LHCN-M2 (cell line): ENCODE results near the gene ALMS1. TPM values are rescaled to one million over a fixed set of nuclear protein-coding genes. Genes with fewer than 3 reads are reported as not detected.
"Not testable (repeated sequence)": the region's sequence is repeated elsewhere in the genome, so short reads cannot be mapped to it uniquely, and the experiment has no call there.

ENCODE experiments used
- DNase-seq: peaks from one replicate; pipeline ENCODE4 v3.0.0-alpha.2; 2012; ENCODE audit warnings: low read depth
- total RNA-seq: library from RNA; depleted of rRNA; stranded (reverse); fragments of >200 nt; gene quantifications from 2 replicates; pipeline ENCODE4 v1.2.3, GENCODE V29; 2014; rRNA removed

The ALMS1 gene
- total RNA-seq, 1 experiment from 2014 or later, result 16.1 TPM

GRCh38 chr2:73624036-73624435 is 238.4 kb downstream of the ALMS1 start:
- not testable (repeated sequence) for DNase-seq

- DNase-seq, result not testable (repeated sequence)
Measured at GRCh38 chr2:73624625-73625024, 239.0 kb downstream of the ALMS1 start.

GRCh38 chr2:73626237-73626636 is 240.6 kb downstream of the ALMS1 start:
- DNase-seq, result not testable (repeated sequence)

GRCh38 chr2:73628493-73628892 is 242.9 kb downstream of the ALMS1 start:
- DNase-seq, result not testable (repeated sequence)

- not testable (repeated sequence) for DNase-seq
Measured at GRCh38 chr2:73630662-73631266, 245.1 kb downstream of the ALMS1 start.

GRCh38 chr2:73636977-73637376 is 251.3 kb downstream of the ALMS1 start:
- not testable (repeated sequence) for DNase-seq

- DNase-seq, result no peak
Measured at GRCh38 chr2:73638429-73638828, 252.8 kb downstream of the ALMS1 start.

- DNase-seq, result peak; percentile 5
Measured at GRCh38 chr2:73640511-73640911, 254.9 kb downstream of the ALMS1 start.

- no peak for DNase-seq
Measured at GRCh38 chr2:73640946-73641766, 255.5 kb downstream of the ALMS1 start.

- DNase-seq, result no peak
Measured at GRCh38 chr2:73641767-73642062, 256.1 kb downstream of the ALMS1 start.

GRCh38 chr2:73642338-73643018 is 256.8 kb downstream of the ALMS1 start, which contains the start of gene NAT8:
NAT8 (minus strand) TSS chr2:73642422; CDS start chr2:73641628, 794 bp downstream.
- DNase-seq, result peak; percentile 0

- not testable (repeated sequence) for DNase-seq
Measured at GRCh38 chr2:73647690-73648089, 262.1 kb downstream of the ALMS1 start.

GRCh38 chr2:73651591-73652230 is 266.1 kb downstream of the ALMS1 start:
- DNase-seq, result no peak

- DNase-seq, result no peak
Measured at GRCh38 chr2:73652348-73652747, 266.7 kb downstream of the ALMS1 start.

GRCh38 chr2:73654175-73654574 is 268.5 kb downstream of the ALMS1 start:
- DNase-seq, result no peak

Other genes with a start within 250 kb of the ALMS1 start
- not detected in 2 replicates for gene NOTO, start 183.3 kb upstream of the ALMS1 start, total RNA-seq
- gene SMYD5, start 171.6 kb upstream of the ALMS1 start, total RNA-seq, result 25.2 and 28.5 TPM in 2 replicates
- gene PRADC1, start 152.6 kb upstream of the ALMS1 start, total RNA-seq, result 78.2 and 90.0 TPM in 2 replicates
- gene CCT7, start 151.5 kb upstream of the ALMS1 start, total RNA-seq, result 452 and 463 TPM in 2 replicates
- gene FBXO41, start 101.4 kb upstream of the ALMS1 start, total RNA-seq, result 4.0 and 4.8 TPM in 2 replicates
- gene EGR4, start 92.3 kb upstream of the ALMS1 start, total RNA-seq, result not detected in 2 replicates